Embryonic facial prominence (tissue), 1 donor: ENCODE results near the gene EDN1.

Experiments
- DNase-seq: peaks from one replicate; pipeline ENCODE4 v3.0.0-alpha.2; 2016; ENCODE audit errors: extremely low spot score

EDN1 gene

DNA sequence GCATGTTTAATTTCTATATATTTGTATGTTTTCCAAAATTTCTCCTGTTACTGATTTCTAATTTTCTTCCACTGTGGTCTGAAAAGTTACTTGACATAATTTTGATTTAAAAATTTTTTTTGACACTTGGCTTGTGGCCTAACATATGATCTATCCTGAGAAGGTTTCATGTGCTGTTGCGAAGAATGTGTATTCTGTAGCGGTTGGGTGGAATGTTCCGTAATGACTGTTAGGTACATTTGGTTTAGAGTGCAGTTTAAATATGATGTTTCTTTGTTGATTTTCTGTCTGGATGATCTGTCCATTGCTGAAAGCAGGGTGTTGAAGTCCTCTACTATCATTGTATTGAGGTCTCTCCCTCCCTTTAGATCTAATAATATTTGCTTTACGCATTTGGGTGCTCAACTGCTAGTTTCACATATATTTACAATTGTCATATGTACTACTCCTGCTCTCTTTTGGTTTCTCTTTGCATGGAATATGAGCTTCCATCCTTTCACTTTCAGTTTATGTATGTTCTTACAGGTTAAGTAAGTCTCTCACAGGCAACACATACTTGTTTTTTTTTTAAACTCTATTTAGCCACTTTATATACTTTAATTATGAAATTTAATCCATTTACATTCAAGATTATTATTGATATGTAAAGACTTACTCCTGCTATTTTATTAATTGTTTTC, 19.5 kb upstream of the EDN1 start:
- DNase-seq, result no peak

DNA sequence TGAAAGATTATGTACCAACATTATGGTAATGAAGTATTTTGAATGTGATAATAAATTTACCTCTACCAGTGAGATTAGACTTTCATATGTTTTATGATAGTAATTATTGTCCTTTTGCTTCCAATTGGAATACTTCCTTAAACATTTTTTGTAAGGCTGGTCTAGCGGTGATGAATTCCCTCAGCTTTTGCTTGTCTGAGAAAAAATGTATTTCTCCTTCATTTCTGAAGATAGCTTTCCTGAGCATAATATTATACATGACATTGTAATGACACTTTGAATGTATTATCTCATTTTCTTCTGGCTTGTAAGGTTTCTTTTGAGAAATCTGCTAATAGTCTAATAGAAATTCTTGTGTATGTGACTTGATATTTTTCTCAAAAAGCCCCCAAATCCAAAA, 18.6 kb upstream of the EDN1 start:
- no peak for DNase-seq

DNA sequence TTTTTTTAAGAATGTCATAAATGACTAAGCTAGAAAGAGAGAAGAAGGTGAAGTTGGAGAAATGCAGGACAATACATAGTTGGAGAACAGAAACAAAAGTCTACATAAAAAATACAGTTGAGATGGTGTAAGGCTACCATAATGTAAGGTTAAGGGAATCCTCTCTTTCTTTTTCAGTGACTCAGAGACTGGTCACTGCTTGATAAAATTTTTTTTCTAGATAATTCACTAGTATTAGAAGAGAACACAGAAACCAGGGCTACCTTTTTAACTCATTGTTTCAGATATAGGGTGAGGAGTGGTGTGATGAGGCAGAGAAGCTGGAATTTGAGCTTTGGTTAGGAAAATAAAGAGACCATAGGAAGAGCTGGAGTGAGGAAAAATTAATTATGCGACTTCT, 18.2 kb upstream of the EDN1 start:
- no peak for DNase-seq

DNA sequence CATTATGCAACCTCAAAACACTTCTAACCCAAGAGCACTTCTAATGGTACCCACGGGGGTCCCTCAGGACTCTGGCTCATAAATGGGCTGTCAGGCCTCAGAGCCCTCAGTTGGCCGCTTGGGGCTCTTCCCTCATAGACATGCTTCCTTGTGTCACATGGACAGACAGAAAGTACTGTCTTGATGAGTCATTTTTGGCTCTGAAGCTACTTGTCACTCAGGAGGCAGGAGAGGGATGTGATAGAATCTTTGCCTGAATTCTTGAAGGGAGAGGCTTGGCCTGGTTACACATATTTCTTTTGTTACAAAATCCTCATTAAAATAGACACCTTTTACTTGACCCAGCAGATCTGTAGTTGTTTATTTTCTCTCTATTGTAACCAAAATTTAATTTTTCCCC, 15.1 kb upstream of the EDN1 start:
- no peak for DNase-seq

DNA sequence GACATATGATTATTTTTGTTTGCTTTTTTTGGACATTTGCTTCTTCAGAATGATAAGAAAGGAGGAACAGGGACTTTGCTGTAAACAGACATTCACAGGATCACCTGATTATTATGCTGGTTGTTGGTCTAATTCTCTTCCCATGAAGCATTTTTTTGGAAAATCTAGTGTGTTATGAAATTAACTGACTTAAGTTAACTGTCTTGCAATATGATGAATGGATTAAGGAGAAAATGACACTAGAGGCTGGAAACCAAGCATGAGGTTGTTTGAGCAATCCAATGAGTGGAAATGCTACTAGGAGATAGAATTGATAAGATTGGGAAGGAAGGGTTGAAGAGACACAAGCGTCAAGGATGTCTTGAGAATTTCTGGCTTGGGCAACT, 13.2 kb upstream of the EDN1 start:
- no peak for DNase-seq

DNA sequence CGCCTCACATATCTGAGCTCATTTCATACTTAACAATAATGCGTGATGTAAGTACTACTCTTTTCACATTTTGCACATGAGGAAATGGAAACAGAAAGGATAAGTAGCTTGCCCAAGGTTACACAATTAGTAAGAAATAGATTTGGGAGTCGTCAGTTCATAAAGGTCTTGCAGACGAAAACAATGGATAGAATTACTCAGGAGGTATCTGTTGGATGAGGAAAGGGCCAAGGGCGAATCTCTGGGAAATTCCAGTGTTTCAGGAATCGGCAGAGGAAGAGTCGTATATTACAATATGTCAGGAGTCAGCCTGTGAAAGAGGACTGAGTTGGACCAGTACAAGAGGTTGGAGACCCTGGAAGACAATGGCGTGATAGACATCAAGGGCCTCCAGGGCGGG, 12.8 kb upstream of the EDN1 start:
- no peak for DNase-seq

DNA sequence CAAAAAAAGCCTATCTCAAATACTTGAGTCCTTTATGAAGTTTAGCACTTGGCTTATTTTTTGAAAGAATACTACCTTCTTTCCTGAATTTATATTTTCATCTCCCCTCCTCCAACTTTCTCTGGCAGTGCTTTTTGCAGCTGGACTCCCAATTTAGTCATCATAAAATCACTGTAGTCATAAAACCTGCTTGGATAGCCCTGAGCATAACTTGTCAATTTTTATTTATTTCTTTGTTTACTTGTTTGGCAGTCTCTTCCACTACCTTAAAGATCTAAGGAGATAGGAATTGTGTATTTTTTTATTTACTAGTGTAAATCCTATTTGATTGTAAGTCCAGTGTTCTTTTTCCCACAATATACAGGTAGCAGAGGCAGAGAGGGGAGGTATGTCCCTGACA, 11.2 kb upstream of the EDN1 start:
- DNase-seq, result no peak

DNA sequence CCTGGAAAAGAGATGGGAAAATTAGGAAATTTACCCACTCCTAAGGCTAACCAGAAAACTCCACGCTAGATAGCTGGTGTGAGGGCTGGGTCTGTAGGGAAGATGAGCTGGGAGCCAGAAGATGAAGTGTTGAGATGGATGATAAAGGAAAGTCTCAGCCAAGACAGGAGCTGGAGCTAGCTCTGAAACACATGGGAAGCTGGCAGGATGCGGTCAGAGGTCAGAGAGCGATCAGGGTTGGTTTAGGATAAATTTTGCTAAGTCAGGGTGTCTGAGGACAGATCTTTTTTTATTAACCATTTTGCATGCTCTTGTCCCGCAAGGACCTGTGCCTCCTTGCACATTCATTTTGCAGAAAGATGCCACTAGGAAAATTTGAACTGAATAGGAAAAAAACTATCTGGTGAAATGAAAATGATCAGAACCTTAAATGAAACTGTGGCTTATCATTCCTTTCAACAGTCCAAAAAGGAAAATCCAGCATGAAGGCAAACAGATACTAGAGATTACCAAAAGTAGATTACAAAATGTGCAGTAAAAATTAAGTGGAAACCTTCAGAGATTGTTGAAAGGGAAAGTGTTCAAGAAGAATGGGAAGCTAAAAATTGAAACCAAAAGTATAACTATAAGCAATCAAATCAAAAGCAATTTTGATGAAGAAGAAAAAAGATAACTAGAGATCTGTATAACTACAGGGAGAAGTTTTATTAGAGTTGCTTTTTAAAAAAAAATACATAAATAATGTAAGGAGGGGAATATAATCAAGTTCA, 10.7 kb upstream of the EDN1 start:
- DNase-seq, result no peak

DNA sequence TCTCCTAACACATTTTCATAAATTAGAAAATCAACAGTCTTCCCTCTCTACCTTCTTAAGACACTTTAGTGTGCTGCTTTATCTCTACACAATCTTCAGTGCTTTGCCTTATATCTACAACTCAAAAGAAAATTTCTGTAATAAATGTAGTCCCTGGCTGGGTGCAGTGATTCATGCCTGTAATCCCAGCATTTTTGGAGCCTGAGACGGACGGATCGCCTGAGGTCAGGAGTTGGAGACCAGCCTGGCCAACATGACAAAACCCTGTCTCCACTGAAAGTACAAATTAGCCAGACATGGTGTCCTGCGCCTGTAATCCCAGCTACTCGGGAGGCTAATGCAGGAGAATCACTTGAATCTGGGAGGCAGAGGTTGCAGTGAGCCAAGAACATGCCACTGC, 9.7 kb upstream of the EDN1 start:
- no peak for DNase-seq

DNA sequence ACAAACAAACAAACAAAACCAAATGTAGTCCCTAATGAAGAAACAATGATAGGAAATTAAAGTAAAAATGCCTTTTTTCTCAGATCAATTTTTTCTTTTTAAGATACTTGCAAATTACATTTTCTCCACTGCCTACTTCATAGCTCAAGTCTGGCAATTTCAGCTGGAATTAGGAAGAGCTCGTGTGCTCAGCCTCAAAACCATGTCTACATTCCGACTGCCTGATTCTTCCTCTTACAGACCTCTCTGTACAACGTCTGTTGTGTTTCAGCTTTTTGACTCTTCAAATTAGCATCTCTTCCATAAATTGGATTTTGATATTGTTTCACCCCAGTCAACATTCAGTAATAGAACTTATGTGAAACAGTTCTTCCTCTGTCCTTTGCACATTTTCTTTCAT, 9.3 kb upstream of the EDN1 start:
- no peak for DNase-seq

DNA sequence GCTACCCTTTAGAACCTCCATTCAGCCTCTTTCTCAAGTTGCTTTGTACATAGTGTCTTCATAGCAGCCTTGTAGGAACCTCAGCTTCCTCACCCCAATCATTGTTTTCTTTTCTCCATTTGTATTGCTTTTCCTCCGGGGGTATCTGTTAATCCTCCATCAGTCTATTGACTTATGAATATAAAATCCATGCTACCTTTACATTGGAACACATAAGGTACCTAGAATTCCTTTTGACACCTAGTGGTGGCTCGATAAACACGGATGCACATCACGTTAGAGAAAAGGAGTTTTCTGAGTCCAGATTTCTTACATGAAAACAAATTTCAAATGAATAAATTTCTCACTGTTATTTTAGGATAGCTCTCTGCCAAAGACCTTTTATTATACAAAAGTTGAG, 6.3 kb upstream of the EDN1 start:
- DNase-seq, result no peak

DNA sequence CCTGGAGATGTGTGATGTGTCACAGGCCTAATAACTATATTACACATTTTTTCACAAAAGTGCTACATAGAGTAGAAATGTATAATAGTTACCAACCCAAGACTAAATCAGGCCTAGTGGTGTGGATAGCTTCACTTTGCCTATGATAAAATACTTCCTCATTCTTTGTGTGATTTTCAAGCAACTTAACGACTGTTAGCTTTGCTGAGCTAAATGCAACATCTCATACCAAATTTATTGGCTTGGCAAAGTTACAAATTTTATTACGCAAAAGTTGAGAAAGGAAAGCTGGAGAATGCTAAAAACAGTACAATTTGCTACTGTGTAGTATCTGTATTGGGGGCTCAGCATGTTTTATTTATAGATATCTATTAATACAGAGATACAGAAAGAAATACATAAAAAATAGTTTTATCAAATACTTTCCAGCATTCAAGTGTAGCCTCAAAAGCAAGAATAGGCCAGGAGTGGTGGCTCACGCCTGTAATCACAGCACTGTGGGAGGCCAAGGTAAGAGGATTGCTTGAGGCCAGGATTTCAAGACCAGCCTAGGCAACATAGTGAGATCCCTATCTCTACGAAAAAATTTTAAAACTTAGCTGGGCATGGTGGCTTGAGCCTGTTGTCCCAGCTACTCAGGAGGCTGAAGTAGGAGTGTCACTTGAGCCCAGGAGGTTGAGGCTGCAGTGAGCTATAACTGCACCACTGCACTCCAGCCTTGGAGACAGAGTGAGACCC, 3.6 kb upstream of the EDN1 start:
- DNase-seq, result no peak

DNA sequence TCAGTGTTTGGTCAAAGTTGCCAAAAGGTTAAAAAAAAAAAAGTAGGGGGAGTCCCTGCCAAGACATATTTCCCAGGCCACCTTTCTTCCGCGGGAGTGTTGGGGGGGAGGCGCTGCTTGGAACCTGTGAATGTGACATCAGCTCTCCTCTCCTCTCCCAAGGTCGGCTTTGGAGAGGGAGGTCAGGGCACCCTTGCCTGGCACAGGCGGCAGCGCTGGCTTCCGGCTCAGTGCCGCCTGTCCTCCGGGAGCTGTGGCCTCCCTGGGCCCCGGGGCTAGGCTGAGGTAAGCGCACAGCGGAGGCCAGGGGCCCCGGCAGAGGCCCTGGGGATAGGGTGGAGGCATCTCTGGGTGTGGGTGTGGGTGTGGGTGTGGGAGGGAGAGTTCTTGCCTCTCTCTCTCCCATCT, 1.9 kb upstream of the EDN1 start:
- no peak for DNase-seq

DNA sequence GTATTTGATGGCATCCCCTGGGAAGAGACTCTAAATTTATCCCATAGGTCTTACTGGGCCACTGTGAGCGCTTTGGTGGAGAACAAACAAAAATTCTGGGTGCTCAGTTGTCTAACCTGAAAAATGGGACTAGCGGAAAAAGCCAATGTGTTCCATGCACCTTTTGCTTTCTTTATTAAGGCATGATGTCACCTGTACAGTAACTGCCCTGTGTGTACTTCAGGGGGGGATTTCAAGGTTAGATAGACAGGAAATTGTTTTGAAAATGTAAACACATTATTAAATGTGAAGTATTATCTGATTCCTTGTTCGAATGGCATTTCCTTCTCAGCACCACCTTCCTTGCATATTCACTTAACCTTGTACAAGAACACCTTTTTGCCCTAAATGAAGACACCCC, 1.2 kb upstream of the EDN1 start:
- DNase-seq, result no peak

DNA sequence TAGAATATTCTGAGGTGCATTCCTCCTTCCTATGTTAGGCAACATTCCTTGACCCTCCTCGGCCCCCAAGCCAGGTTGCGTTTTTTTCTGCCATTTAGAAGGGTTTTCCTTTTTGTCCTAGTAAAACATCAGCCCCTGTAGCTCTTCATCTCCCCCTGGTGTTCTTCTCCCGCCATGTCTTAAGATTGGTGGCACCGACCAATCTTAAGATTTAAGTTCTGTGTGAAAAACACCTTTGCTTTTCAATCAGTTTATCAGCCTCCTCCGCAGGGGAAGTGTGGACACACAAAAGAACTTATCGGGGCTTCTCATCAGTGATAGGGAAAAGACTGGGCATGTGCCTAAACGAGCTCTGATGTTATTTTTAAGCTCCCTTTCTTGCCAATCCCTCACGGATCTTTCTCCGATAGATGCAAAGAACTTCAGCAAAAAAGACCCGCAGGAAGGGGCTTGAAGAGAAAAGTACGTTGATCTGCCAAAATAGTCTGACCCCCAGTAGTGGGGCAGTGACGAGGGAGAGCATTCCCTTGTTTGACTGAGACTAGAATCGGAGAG, 719 bp upstream of the EDN1 start:
- peak; percentile 14 for DNase-seq

DNA sequence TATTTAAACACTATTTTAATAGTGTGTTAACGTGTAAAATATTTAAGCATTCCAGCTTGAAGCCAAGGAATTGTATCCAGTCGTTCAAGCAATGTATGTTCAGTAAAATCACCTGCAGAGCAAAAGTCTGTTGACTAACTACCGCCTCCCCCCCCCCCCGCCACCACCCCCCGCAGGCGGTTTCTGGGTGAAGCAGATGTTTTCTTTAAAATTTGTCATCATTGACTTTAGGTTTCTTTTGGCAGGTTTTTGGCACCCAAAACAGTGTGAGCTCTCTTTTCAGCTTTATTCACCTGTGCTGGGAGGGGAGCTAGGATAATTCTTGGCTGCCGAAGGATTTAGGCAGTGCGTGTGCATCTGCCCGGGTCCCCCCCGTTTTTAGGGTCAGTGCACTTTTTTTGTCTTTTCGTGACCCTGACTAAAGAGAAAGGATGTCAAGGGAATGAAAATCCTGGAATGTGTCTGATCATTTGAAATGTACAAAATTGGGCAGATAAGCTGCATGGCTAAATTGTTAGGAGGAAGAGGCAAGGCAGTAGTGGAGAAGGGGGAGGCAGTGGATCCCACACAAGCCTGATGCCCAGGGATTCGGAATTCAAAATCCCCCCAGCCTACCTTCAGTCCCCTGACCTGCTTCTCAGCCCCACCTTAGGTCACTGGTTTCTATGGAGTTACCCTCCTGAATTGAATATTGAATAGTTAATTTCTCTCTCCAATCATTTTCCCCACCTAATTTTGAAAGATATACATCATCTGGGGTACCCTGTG, 1.1 kb downstream of the EDN1 start:
- no peak for DNase-seq

DNA sequence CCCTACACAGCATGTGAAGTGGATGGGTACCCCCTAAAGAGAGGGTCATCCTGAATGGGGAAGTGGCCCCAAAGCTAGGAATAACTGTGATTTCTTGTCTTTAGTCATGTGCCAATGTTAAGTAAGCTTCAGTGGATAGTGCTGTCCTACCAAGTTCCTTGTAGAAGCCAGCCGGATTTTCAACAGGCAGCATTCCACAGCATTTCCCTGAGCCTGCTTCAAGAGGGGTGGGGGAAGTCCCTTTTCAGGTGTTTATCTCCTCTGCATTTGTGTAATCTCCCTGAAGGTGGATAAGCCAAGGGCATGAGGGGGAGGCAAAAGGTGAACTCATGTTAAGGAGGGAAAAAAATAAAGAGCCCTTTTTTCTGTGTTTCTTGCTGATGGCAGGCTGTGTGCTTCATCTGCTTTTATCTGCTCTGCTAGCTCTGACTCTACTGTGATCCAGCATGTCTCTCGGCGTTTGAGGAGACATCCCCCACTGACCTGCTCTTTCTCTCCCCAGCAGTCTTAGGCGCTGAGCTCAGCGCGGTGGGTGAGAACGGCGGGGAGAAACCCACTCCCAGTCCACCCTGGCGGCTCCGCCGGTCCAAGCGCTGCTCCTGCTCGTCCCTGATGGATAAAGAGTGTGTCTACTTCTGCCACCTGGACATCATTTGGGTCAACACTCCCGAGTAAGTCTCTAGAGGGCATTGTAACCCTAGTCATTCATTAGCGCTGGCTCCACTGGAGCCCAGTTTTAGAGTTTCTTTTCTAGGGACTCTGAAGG, 1.9 kb downstream of the EDN1 start:
- DNase-seq, result no peak

DNA sequence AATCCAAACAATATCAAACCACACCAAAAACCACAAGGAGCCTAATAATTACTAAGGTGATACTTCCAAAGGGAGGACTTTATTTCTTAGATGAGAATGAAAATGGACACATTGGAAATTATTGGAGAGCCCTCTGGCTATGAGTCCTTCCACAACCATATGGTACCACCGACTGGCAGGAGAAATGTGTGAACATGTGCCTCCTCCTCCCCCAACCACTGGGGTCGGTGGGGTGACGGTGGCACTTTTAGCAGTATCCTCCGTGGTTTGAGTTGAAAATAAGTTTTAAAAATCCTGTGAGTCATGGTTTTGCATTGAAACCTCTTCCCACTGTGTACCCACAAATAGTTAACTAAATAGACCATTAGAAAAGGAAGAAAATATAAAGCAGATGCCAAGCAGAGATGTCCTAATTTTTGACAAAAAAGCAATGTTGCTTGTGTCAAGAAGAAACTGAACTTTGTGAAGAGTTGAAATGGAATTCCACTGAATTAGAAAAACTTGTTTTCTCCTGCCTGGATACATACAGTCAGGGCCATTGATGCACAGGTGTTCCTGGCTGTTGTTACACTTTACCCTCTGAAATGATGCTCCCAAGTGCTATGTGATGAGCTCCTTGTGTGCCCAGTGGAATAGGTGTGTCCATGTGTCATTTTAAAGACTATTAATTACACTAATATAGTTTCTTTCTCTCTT, 3.2 kb downstream of the EDN1 start:
- no peak for DNase-seq

DNA sequence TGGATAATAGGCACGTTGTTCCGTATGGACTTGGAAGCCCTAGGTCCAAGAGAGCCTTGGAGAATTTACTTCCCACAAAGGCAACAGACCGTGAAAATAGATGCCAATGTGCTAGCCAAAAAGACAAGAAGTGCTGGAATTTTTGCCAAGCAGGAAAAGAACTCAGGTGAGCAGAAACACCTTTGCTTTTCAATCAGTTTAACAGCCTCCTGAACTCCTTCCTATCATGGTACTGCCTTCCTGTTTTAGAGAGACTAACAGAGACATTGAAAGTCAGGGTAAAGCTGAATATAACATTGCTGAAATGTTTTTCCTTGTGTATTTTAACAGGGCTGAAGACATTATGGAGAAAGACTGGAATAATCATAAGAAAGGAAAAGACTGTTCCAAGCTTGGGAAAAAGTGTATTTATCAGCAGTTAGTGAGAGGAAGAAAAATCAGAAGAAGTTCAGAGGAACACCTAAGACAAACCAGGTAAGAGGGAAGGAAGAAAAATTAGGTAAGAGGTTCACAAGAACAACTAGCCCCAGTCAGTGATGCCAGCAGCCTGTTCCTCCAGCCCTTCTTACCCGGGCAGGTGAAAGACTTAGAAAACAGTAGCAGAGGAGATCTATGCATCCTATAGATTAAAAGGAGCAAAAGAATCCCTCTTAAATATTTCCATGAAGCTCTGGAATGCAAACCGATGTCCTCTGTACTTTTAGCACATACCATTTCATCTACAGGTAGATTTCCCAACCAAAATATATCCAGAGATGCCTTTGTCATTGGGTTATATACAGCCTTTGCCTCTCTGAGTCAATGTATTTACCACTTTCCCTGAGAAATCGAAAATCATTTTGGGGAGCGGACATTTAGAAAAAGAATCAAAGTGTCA, 4.0 kb downstream of the EDN1 start:
- no peak for DNase-seq
